GM23248 (cell line): Measurements from ENCODE around the gene C3. TPM values are rescaled to one million over a fixed set of nuclear protein-coding genes. Genes with fewer than 3 reads are reported as not detected.
A peak's percentile ranks its signal among the peaks of the same experiment; 100 is the strongest.

Experiments used
- DNase-seq: peaks from one replicate; pipeline ENCODE4 v3.0.0-alpha.2; 2015
- H2AFZ ChIP-seq: fragments of 200-600 bp; sonication (generic); 2 replicates; pipeline ENCODE4 v1.6.1; 2016; ENCODE audit warnings: antibody characterized with exemption
- H3F3A ChIP-seq: fragments of 200-600 bp; sonication (generic); 2 replicates; pipeline ENCODE4 v1.6.1; 2016; ENCODE audit warnings: mild to moderate bottlenecking, antibody characterized with exemption, mixed run types; ENCODE audit not compliant: insufficient read depth
- H3K27ac ChIP-seq: fragments of 200-600 bp; sonication (generic); 2 replicates; pipeline ENCODE4 v1.5.1; 2016; ENCODE audit warnings: mild to moderate bottlenecking
- H3K27me3 ChIP-seq: fragments of 200-600 bp; sonication (generic); replicated peaks from 2 replicates; pipeline ENCODE4 v1.6.1; 2016; ENCODE audit warnings: mild to moderate bottlenecking; ENCODE audit not compliant: insufficient read depth
- H3K36me3 ChIP-seq: fragments of 200-600 bp; sonication (generic); 2 replicates; pipeline ENCODE4 v1.6.1; 2016; ENCODE audit warnings: low read depth, mild to moderate bottlenecking
- H3K4me1 ChIP-seq: fragments of 200-600 bp; sonication (generic); 2 replicates; pipeline ENCODE4 v1.6.1; 2016; ENCODE audit warnings: mild to moderate bottlenecking; ENCODE audit not compliant: insufficient read depth
- H3K4me2 ChIP-seq: fragments of 200-600 bp; sonication (generic); one replicate; pipeline ENCODE4 v1.6.1; 2016; ENCODE audit warnings: mild to moderate bottlenecking; ENCODE audit not compliant: unreplicated experiment
- H3K4me3 ChIP-seq: fragments of 200-600 bp; sonication (generic); 2 replicates; pipeline ENCODE4 v1.5.1; 2016; ENCODE audit warnings: mild to moderate bottlenecking
- H3K79me2 ChIP-seq: fragments of 200-600 bp; sonication (generic); 2 replicates; pipeline ENCODE4 v1.6.1; 2016; ENCODE audit warnings: mild to moderate bottlenecking; ENCODE audit not compliant: insufficient read depth
- H3K9ac ChIP-seq: fragments of 200-600 bp; sonication (generic); 2 replicates; pipeline ENCODE4 v1.6.1; 2016; ENCODE audit warnings: mild to moderate bottlenecking
- H3K9me2 ChIP-seq: fragments of 200-600 bp; sonication (generic); 2 replicates; pipeline ENCODE4 v1.6.1; 2016; ENCODE audit warnings: mixed run types, mild to moderate bottlenecking, moderate library complexity; ENCODE audit not compliant: insufficient read depth
- H3K9me3 ChIP-seq: fragments of 200-600 bp; sonication (generic); one replicate; pipeline ENCODE4 v1.6.1; 2017; ENCODE audit warnings: low read depth
- H4K20me1 ChIP-seq: fragments of 200-600 bp; sonication (generic); 2 replicates; pipeline ENCODE4 v1.6.0; 2016; ENCODE audit not compliant: insufficient read depth
- EZH2 ChIP-seq: fragments of 200-600 bp; sonication (generic); IDR thresholded peaks from 2 replicates; pipeline ENCODE4 v1.6.1; 2018; ENCODE audit warnings: antibody characterized with exemption, mild to moderate bottlenecking; ENCODE audit not compliant: insufficient read depth, poor library complexity, severe bottlenecking
- EZH2phosphoT487 ChIP-seq: fragments of 200-600 bp; sonication (generic); IDR thresholded peaks from 2 replicates; pipeline ENCODE4 v1.6.1; 2018; ENCODE audit warnings: antibody characterized with exemption, moderate library complexity, mild to moderate bottlenecking, low read depth; ENCODE audit not compliant: insufficient read depth
- WGBS, 2 experiments: methylation state at CpG; one replicate each; pipeline ENCODE4 v1.1.6; 2015 to 2017; ENCODE audit warnings: low lambda C conversion rate in 2 of 2, low coverage in 1 of 2; ENCODE audit errors: missing lambda C conversion rate in 2 of 2; 5-methylcytosine and 5-hydroxymethylcytosine counted together
- in situ Hi-C: fragments of 300-500 bp; cut with MboI; formaldehyde crosslinking; loops from 2 replicates; pipeline ENCODE4 v1.15.0; 2020
- polyA plus RNA-seq: library from polyadenylated mRNA; unstranded; fragments of >200 nt; fragmentation: Nextera tagmentation; extraction: Ambion mirVana; gene quantifications from 2 replicates; pipeline ENCODE4 v1.2.1, GENCODE V29; 2016
- total RNA-seq: library from RNA; depleted of rRNA; stranded (reverse); fragments of >200 nt; shearing (Covaris generic); gene quantifications from 2 replicates; pipeline ENCODE4 v1.2.3, GENCODE V29; 2014

Gene C3
- total and polyA plus RNA-seq, 2 experiments from 2014 or later: 3.1 to 3.5 TPM

GRCh38 chr19:6761053-6761676 is 40.7 kb upstream of the C3 start:
- Histone ChIP-seq H3K9ac (no peak overlapping the region), H3K79me2 (no peaks in the 10 kb centered on the region), H3K9me2 (no peaks in the 10 kb centered on the region), H3K36me3 (no peaks in the 10 kb centered on the region), H3K9me3 (no peaks in the 10 kb centered on the region), H2AFZ (no peak overlapping the region), H3K4me2 (no peak overlapping the region), H3K4me1 (no peaks in the 10 kb centered on the region), H3F3A (no peaks in the 10 kb centered on the region), H4K20me1 (no peaks in the 10 kb centered on the region), H3K27ac (no peak overlapping the region), H3K27me3 (peaks cover 6% of the 10 kb centered on the region; the same call in 1 of the 2 replicates), H3K4me3 (no peak overlapping the region)
- no peak for TF ChIP-seq EZH2
- TF ChIP-seq EZH2phosphoT487: no peak
- DNase-seq: peak; percentile 27
- in situ Hi-C loops: no loop called here
- WGBS, 2 experiments: 74 to 78% methylated on average over 4 of the region's 4 CpGs

GRCh38 chr19:6760606-6761005 is 40.2 kb upstream of the C3 start:
- H3K4me1 ChIP-seq: no peaks in the 10 kb centered on the region
- no peaks in the 10 kb centered on the region for H3K36me3 ChIP-seq
- H2AFZ ChIP-seq: no peak overlapping the region
- no peaks in the 10 kb centered on the region for H3K9me2 ChIP-seq
- no peak for TF ChIP-seq EZH2phosphoT487
- no peak for TF ChIP-seq EZH2
- H3K27me3 ChIP-seq: peaks cover under 1% of the 10 kb centered on the region; the same call in 1 of the 2 replicates
- DNase-seq: no peak
- in situ Hi-C loops: no loop called here
- no peaks in the 10 kb centered on the region for H3K9me3 ChIP-seq
- H3K27ac ChIP-seq: no peak overlapping the region
- no peaks in the 10 kb centered on the region for H3K79me2 ChIP-seq
- H3K9ac ChIP-seq: no peak overlapping the region
- no peak overlapping the region for H3K4me3 ChIP-seq
- 80 to 82% methylated on average over 17 of the region's 17 CpGs for WGBS, 2 experiments
- no peak overlapping the region for H3K4me2 ChIP-seq
- H4K20me1 ChIP-seq: no peaks in the 10 kb centered on the region
- no peaks in the 10 kb centered on the region for H3F3A ChIP-seq

GRCh38 chr19:6754653-6755463 is 34.4 kb upstream of the C3 start:
- no peaks in the 10 kb centered on the region for H3K27me3 ChIP-seq
- no peak overlapping the region for H3K4me2 ChIP-seq
- H3F3A ChIP-seq: 0 out of 2 replicates have a peak, but pooled peaks cover 7% of the 10 kb centered on the region
- H3K9me3 ChIP-seq: no peaks in the 10 kb centered on the region
- H3K79me2 ChIP-seq: no peaks in the 10 kb centered on the region
- no peak overlapping the region for H3K9ac ChIP-seq
- H3K36me3 ChIP-seq: peaks cover 5% of the 10 kb centered on the region; the same call in 1 of the 2 replicates
- H3K4me3 ChIP-seq: no peak overlapping the region
- no peak overlapping the region for H3K27ac ChIP-seq
- DNase-seq: no peak
- H3K9me2 ChIP-seq: no peaks in the 10 kb centered on the region
- 88 to 89% methylated on average over 22 of the region's 23 CpGs for WGBS, 2 experiments
- H4K20me1 ChIP-seq: no peaks in the 10 kb centered on the region
- no peaks in the 10 kb centered on the region for H3K4me1 ChIP-seq
- no peak overlapping the region for H2AFZ ChIP-seq
- in situ Hi-C loops: no loop called here
- TF ChIP-seq EZH2phosphoT487 (no peak), EZH2 (no peak)

- Histone ChIP-seq H3K9me3 (no peaks in the 10 kb centered on the region), H3K4me3 (no peak overlapping the region), H3F3A (peaks cover 11% of the 10 kb centered on the region; the same call in 1 of the 2 replicates), H4K20me1 (no peaks in the 10 kb centered on the region), H3K4me2 (no peak overlapping the region), H3K79me2 (no peaks in the 10 kb centered on the region), H3K27ac (no peak overlapping the region), H3K9me2 (no peaks in the 10 kb centered on the region), H3K36me3 (peaks cover 8% of the 10 kb centered on the region), H3K9ac (no peak overlapping the region), H3K27me3 (no peaks in the 10 kb centered on the region), H3K4me1 (no peaks in the 10 kb centered on the region), H2AFZ (no peak overlapping the region)
- 96 to 100% methylated on average over 18 to 22 of the region's 22 CpGs for WGBS, 2 experiments
- no peak for DNase-seq
- in situ Hi-C loops: no loop called here
- no peak for TF ChIP-seq EZH2phosphoT487
- TF ChIP-seq EZH2: no peak
These were observed 33.7 kb upstream of the C3 start for GRCh38 chr19:6754136-6754535.
